OCI-LY3 (cell line): ENCODE measurements around the gene FAM135A.

Experiments used
- EZH2phosphoT487 ChIP-seq: fragments of 200-600 bp; shearing (Covaris generic); IDR thresholded peaks from 2 replicates; pipeline ENCODE4 v1.6.1; 2018; ENCODE audit warnings: antibody characterized with exemption, mixed run types, low read depth
- TF ChIP-seq, protein P1 (sequence below): fragments of 200-600, 300-600 bp; sonication (generic); IDR thresholded peaks from 2 replicates; pipeline ENCODE4 v1.5.1; 2014; ENCODE audit warnings: antibody characterized with exemption, low read length, low read depth

DNA sequence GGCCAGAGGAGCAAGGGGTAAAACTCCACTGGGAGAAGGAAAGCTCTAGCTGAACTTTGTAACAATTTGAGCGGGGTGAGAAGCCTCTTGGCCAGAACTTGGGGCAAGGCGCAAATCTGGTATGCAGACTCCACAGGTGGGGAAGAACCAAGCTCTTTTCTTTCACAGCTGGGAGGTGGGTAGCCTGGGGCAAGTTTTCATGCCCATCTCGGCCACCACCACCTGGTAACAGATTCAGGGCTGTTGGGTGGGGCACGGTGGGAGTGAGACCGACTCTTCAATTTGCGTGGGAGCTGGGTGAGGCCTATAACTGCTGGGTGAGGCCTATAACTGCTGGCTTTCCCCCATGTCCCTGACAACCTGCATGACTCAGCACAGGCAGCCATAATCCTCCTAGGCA lies 190.9 kb downstream of the FAM135A start:
- TF ChIP-seq, protein P1, sequence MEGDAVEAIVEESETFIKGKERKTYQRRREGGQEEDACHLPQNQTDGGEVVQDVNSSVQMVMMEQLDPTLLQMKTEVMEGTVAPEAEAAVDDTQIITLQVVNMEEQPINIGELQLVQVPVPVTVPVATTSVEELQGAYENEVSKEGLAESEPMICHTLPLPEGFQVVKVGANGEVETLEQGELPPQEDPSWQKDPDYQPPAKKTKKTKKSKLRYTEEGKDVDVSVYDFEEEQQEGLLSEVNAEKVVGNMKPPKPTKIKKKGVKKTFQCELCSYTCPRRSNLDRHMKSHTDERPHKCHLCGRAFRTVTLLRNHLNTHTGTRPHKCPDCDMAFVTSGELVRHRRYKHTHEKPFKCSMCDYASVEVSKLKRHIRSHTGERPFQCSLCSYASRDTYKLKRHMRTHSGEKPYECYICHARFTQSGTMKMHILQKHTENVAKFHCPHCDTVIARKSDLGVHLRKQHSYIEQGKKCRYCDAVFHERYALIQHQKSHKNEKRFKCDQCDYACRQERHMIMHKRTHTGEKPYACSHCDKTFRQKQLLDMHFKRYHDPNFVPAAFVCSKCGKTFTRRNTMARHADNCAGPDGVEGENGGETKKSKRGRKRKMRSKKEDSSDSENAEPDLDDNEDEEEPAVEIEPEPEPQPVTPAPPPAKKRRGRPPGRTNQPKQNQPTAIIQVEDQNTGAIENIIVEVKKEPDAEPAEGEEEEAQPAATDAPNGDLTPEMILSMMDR = no peak
- no peak for TF ChIP-seq EZH2phosphoT487
